ENCODE results near the gene TMEM72. TPM values are rescaled to one million over a fixed set of nuclear protein-coding genes. Genes with fewer than 3 reads are reported as not detected.

The TMEM72 gene
- polyA plus RNA-seq, 1 donor from 2014 or later: 1.4 TPM

- no peak overlapping the region for H2AFZ ChIP-seq (ENCODE audit: low read depth, low read length)
- no peak for TF ChIP-seq EZH2 (IDR thresholded peaks at IDR 0.05; ENCODE audit: borderline replicate concordance, insufficient read depth, low read length, poor library complexity, severe bottlenecking)
- no peak overlapping the region for H3K4me3 ChIP-seq (ENCODE audit: low read length)
- H3K79me2 ChIP-seq (replicated peaks; ENCODE audit: insufficient read depth, low read length): no peaks in the 10 kb centered on the region
- H4K20me1 ChIP-seq (ENCODE audit: insufficient read depth): no peaks in the 10 kb centered on the region
- H3K36me3 ChIP-seq (ENCODE audit: insufficient read depth, low read length): no peaks in the 10 kb centered on the region
- H3K9ac ChIP-seq (ENCODE audit: low read length): no peak overlapping the region
- H3F3A ChIP-seq (ENCODE audit: insufficient read depth, low read length, poor library complexity, severe bottlenecking): no peaks in the 10 kb centered on the region
- H3K9me2 ChIP-seq (ENCODE audit: insufficient read depth, low read length): no peaks in the 10 kb centered on the region
- no peak overlapping the region for H3K27ac ChIP-seq (ENCODE audit: low read length)
- H3K27me3 ChIP-seq (ENCODE audit: insufficient read depth, low read depth, low read length): no peaks in the 10 kb centered on the region
- H3K4me2 ChIP-seq (ENCODE audit: low read length): no peak overlapping the region
- H3K9me3 ChIP-seq (ENCODE audit: low read length): no peaks in the 10 kb centered on the region
Measured at GRCh38 chr10:44930904-44931620, 19.9 kb downstream of the TMEM72 start.

DNA sequence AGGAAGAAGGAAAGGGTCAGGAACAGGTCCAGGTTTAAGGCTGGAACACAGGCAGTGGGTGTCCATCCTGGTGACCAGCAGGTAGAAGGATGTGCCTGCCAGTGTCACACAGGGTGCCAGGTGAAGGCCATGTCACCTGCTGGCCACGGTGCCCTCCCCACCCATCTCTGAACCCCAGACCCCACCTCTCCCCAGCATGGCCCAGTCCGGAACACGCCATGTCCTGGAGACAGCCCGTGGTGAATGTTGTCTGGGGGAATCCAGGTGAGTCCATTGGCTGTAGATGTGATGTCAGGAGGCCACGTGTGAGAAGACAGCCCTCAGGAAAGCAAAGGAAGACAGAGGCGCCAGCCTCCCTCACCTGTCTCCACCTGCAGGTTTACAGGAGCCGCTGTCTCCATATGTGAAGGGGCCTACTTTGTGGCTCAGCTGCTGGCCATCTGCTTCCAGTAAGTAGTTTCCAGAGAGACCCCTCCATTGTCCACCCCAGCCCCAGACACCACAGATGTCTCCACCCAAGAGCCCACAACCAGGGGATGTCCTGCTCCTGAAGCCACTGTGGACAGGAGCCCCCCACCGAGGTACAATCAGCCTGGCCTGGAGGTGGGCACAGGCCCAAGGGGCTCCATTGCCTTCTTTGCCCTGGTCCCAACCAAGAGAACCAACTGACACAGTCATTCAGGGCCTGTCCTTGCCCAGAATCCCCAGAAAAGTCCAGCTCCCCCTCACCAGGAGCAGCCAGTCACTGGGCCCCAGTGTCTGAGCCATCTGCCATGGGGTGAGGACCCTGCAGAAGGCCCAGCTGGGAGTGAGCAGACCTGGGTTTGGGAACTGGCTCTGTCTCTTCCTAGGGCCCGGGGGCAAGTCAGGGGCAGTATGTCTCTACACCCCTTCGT, 20.7 kb downstream of the TMEM72 start:
- Histone ChIP-seq H3K27me3 (ENCODE audit: insufficient read depth, low read depth, low read length) (no peaks in the 10 kb centered on the region), H3K4me3 (ENCODE audit: low read length) (no peak overlapping the region), H3K79me2 (replicated peaks; ENCODE audit: insufficient read depth, low read length) (no peaks in the 10 kb centered on the region), H2AFZ (ENCODE audit: low read depth, low read length) (no peak overlapping the region), H3K9me3 (ENCODE audit: low read length) (no peaks in the 10 kb centered on the region), H3K9me2 (ENCODE audit: insufficient read depth, low read length) (no peaks in the 10 kb centered on the region), H3K9ac (ENCODE audit: low read length) (no peak overlapping the region), H3K27ac (ENCODE audit: low read length) (no peak overlapping the region), H3K4me2 (ENCODE audit: low read length) (no peak overlapping the region), H3K36me3 (ENCODE audit: insufficient read depth, low read length) (no peaks in the 10 kb centered on the region), H3F3A (ENCODE audit: insufficient read depth, low read length, poor library complexity, severe bottlenecking) (no peaks in the 10 kb centered on the region), H4K20me1 (ENCODE audit: insufficient read depth) (no peaks in the 10 kb centered on the region)
- TF ChIP-seq EP300 (conservative IDR thresholded peaks at IDR 0.05; ENCODE audit: poor library complexity, severe bottlenecking) (no peak), CTCF (IDR thresholded peaks at IDR 0.05; ENCODE audit: poor library complexity, severe bottlenecking) (no peak), TAF1 (IDR thresholded peaks at IDR 0.05; ENCODE audit: low read depth) (no peak), RAD21 (conservative IDR thresholded peaks at IDR 0.05) (no peak), POLR2AphosphoS5 (IDR thresholded peaks at IDR 0.05) (no peak), MXI1 (conservative IDR thresholded peaks at IDR 0.05; ENCODE audit: poor library complexity, severe bottlenecking) (no peak), EZH2 (IDR thresholded peaks at IDR 0.05; ENCODE audit: borderline replicate concordance, insufficient read depth, low read length, poor library complexity, severe bottlenecking) (no peak), SMC3 (conservative IDR thresholded peaks at IDR 0.05; ENCODE audit: poor library complexity) (no peak)
- TF ChIP-seq, protein P1, sequence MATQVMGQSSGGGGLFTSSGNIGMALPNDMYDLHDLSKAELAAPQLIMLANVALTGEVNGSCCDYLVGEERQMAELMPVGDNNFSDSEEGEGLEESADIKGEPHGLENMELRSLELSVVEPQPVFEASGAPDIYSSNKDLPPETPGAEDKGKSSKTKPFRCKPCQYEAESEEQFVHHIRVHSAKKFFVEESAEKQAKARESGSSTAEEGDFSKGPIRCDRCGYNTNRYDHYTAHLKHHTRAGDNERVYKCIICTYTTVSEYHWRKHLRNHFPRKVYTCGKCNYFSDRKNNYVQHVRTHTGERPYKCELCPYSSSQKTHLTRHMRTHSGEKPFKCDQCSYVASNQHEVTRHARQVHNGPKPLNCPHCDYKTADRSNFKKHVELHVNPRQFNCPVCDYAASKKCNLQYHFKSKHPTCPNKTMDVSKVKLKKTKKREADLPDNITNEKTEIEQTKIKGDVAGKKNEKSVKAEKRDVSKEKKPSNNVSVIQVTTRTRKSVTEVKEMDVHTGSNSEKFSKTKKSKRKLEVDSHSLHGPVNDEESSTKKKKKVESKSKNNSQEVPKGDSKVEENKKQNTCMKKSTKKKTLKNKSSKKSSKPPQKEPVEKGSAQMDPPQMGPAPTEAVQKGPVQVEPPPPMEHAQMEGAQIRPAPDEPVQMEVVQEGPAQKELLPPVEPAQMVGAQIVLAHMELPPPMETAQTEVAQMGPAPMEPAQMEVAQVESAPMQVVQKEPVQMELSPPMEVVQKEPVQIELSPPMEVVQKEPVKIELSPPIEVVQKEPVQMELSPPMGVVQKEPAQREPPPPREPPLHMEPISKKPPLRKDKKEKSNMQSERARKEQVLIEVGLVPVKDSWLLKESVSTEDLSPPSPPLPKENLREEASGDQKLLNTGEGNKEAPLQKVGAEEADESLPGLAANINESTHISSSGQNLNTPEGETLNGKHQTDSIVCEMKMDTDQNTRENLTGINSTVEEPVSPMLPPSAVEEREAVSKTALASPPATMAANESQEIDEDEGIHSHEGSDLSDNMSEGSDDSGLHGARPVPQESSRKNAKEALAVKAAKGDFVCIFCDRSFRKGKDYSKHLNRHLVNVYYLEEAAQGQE (IDR thresholded peaks at IDR 0.05; ENCODE audit: borderline replicate concordance): no peak

All from neural cell (in vitro differentiated cells).